Suprapubic skin (tissue), 4 donors: ENCODE results near the gene RAD23B. TPM values are rescaled to one million over a fixed set of nuclear protein-coding genes. Genes with fewer than 3 reads are reported as not detected.

Experiments
- DNase-seq, 2 donors: peaks; one replicate each; pipeline ENCODE4 v3.0.0-alpha.2; 2019; ENCODE audit warnings: low spot score in 2 of 2
- H3K27ac ChIP-seq: fragments of 200-600 bp; sonication (generic); one replicate; pipeline ENCODE4 v1.5.1; 2019
- H3K27me3 ChIP-seq: fragments of 200-600 bp; sonication (generic); one replicate; pipeline ENCODE4 v1.5.1; 2019
- H3K36me3 ChIP-seq: fragments of 200-600 bp; sonication (generic); one replicate; pipeline ENCODE4 v1.5.1; 2019
- H3K4me1 ChIP-seq: fragments of 200-600 bp; sonication (generic); one replicate; pipeline ENCODE4 v1.5.1; 2019
- H3K4me3 ChIP-seq: fragments of 200-600 bp; sonication (generic); one replicate; pipeline ENCODE4 v1.5.1; 2019; ENCODE audit warnings: mild to moderate bottlenecking
- H3K9me3 ChIP-seq: fragments of 200-600 bp; sonication (generic); one replicate; pipeline ENCODE4 v1.5.1; 2019
- CTCF ChIP-seq, 2 donors: fragments of 200-600 bp in 1 of 2; fragments of 450-650 bp in 1 of 2; sonication (generic) in 1 of 2; IDR thresholded peaks; one replicate each; pipeline ENCODE4 v1.5.1; 2016 to 2019; ENCODE audit warnings: antibody characterized with exemption in 2 of 2, mild to moderate bottlenecking in 1 of 2, moderate library complexity in 1 of 2
- EP300 ChIP-seq: sonication (generic); formaldehyde crosslinking; IDR thresholded peaks from one replicate; pipeline ENCODE4 v1.6.1; 2017; ENCODE audit warnings: antibody characterized with exemption
- POLR2A ChIP-seq, 2 donors: fragments of 450-650 bp; IDR thresholded peaks; one replicate each; pipeline ENCODE4 v1.6.1; 2017; ENCODE audit warnings: antibody characterized with exemption in 2 of 2, mild to moderate bottlenecking in 2 of 2, moderate library complexity in 2 of 2
- POLR2AphosphoS5 ChIP-seq, 3 donors: sonication (generic); formaldehyde crosslinking; IDR thresholded peaks; one replicate each; pipeline ENCODE4 v1.6.1; 2017; ENCODE audit warnings: antibody characterized with exemption in 3 of 3
- WGBS: methylation state at CpG from one replicate; pipeline ENCODE4 v1.1.5; 2018; 5-methylcytosine and 5-hydroxymethylcytosine counted together
- total RNA-seq, 4 donors: library from RNA; depleted of rRNA; stranded (reverse); fragments of >200 nt; gene quantifications; one replicate each; pipeline ENCODE4 v1.1.0, GENCODE V29; 2016

The RAD23B gene
- total RNA-seq, 4 donors from 2014 or later, result 62.5 to 103 (median 77.1) TPM

- Histone ChIP-seq H3K9me3 (no peaks in the 10 kb centered on the region), H3K4me1 (no peaks in the 10 kb centered on the region), H3K27ac (no peak overlapping the region), H3K27me3 (no peaks in the 10 kb centered on the region), H3K36me3 (no peaks in the 10 kb centered on the region), H3K4me3 (no peak overlapping the region)
- TF ChIP-seq POLR2A (IDR thresholded peaks at IDR 0.05) (no peak), POLR2AphosphoS5 (IDR thresholded peaks at IDR 0.05) (no peak), CTCF (IDR thresholded peaks at IDR 0.05) (no peak), EP300 (no peak)
- no peak for DNase-seq
- WGBS, result 84% methylated on average over 5 of the region's 5 CpGs
These were observed 22.0 kb upstream of the RAD23B start for GRCh38 chr9:107261106-107261505.

GRCh38 chr9:107263289-107263688 lies 19.8 kb upstream of the RAD23B start:
- Histone ChIP-seq H3K27ac (no peak overlapping the region), H3K4me3 (no peak overlapping the region), H3K36me3 (no peaks in the 10 kb centered on the region), H3K27me3 (no peaks in the 10 kb centered on the region), H3K9me3 (no peaks in the 10 kb centered on the region), H3K4me1 (no peaks in the 10 kb centered on the region)
- 64% methylated on average over 2 of the region's 2 CpGs for WGBS
- DNase-seq, result no peak
- TF ChIP-seq CTCF (IDR thresholded peaks at IDR 0.05) (no peak), EP300 (no peak), POLR2A (IDR thresholded peaks at IDR 0.05) (no peak), POLR2AphosphoS5 (IDR thresholded peaks at IDR 0.05) (no peak)

GRCh38 chr9:107266624-107267368 lies 16.3 kb upstream of the RAD23B start:
- WGBS, result 74% methylated on average over 7 of the region's 7 CpGs
- TF ChIP-seq EP300, result no peak
- no peak for TF ChIP-seq POLR2A (IDR thresholded peaks at IDR 0.05)
- TF ChIP-seq POLR2AphosphoS5 (IDR thresholded peaks at IDR 0.05), result no peak
- no peak for TF ChIP-seq CTCF (IDR thresholded peaks at IDR 0.05)

GRCh38 chr9:107268560-107268959 lies 14.5 kb upstream of the RAD23B start:
- TF ChIP-seq POLR2AphosphoS5 (IDR thresholded peaks at IDR 0.05), result no peak
- TF ChIP-seq CTCF (IDR thresholded peaks at IDR 0.05), result no peak
- no peak for TF ChIP-seq EP300
- TF ChIP-seq POLR2A (IDR thresholded peaks at IDR 0.05), result no peak
- no peak for DNase-seq
- no peaks in the 10 kb centered on the region for H3K9me3 ChIP-seq
- H3K4me1 ChIP-seq, result no peaks in the 10 kb centered on the region
- no peak overlapping the region for H3K4me3 ChIP-seq
- H3K36me3 ChIP-seq, result no peaks in the 10 kb centered on the region
- whole genome bisulfite sequencing, result 90% methylated on average over 2 of the region's 2 CpGs
- no peaks in the 10 kb centered on the region for H3K27me3 ChIP-seq
- no peak overlapping the region for H3K27ac ChIP-seq

More at GRCh38 chr9:107266624-107267368, 16.3 kb upstream of the RAD23B start:
- Histone ChIP-seq H3K27ac (no peak overlapping the region), H3K4me1 (no peaks in the 10 kb centered on the region), H3K9me3 (no peaks in the 10 kb centered on the region), H3K4me3 (no peak overlapping the region), H3K27me3 (no peaks in the 10 kb centered on the region), H3K36me3 (no peaks in the 10 kb centered on the region)
- DNase-seq, result no peak

- no peaks in the 10 kb centered on the region for H3K9me3 ChIP-seq
- no peaks in the 10 kb centered on the region for H3K4me1 ChIP-seq
- no peaks in the 10 kb centered on the region for H3K36me3 ChIP-seq
- TF ChIP-seq EP300 (no peak), CTCF (IDR thresholded peaks at IDR 0.05) (no peak), POLR2A (IDR thresholded peaks at IDR 0.05) (no peak), POLR2AphosphoS5 (IDR thresholded peaks at IDR 0.05) (no peak)
- DNase-seq, result no peak
- 93% methylated on average over 2 of the region's 2 CpGs for WGBS
- no peaks in the 10 kb centered on the region for H3K27me3 ChIP-seq
- H3K4me3 ChIP-seq, result no peak overlapping the region
- H3K27ac ChIP-seq, result no peak overlapping the region
These were observed 13.8 kb upstream of the RAD23B start for GRCh38 chr9:107269254-107269653.
